Activated CD4-positive, alpha-beta T cell treated with anti-CD3 and anti-CD28 coated beads for 1 hour (primary cell): ENCODE measurements around the gene CDK15.

Experiments
- DNase-seq: peaks from one replicate; pipeline ENCODE4 v3.0.0-alpha.2; 2020

CDK15 gene

GRCh38 chr2:201916565-201916964 is 110.2 kb downstream of the CDK15 start:
- DNase-seq: no peak

- no peak for DNase-seq
Observed at GRCh38 chr2:201918616-201919307, 112.4 kb downstream of the CDK15 start.

GRCh38 chr2:201919308-201919634 is 112.9 kb downstream of the CDK15 start:
- no peak for DNase-seq

- no peak for DNase-seq
Observed at GRCh38 chr2:201923436-201924328, 117.3 kb downstream of the CDK15 start.

- no peak for DNase-seq
Observed at GRCh38 chr2:201924453-201924852, 118.1 kb downstream of the CDK15 start.

GRCh38 chr2:201925056-201925455 is 118.7 kb downstream of the CDK15 start:
- no peak for DNase-seq

GRCh38 chr2:201926067-201926466 is 119.7 kb downstream of the CDK15 start:
- DNase-seq: no peak

- no peak for DNase-seq
Observed at GRCh38 chr2:201928363-201928762, 122.0 kb downstream of the CDK15 start.

GRCh38 chr2:201929281-201930026 is 123.1 kb downstream of the CDK15 start:
- no peak for DNase-seq

GRCh38 chr2:201930043-201930442 is 123.7 kb downstream of the CDK15 start:
- no peak for DNase-seq

- DNase-seq: no peak
Observed at GRCh38 chr2:201930831-201931230, 124.5 kb downstream of the CDK15 start.

GRCh38 chr2:201931475-201931874 is 125.1 kb downstream of the CDK15 start:
- no peak for DNase-seq

- no peak for DNase-seq
Observed at GRCh38 chr2:201931951-201932350, 125.6 kb downstream of the CDK15 start.

- no peak for DNase-seq
Observed at GRCh38 chr2:201932511-201932910, 126.2 kb downstream of the CDK15 start.

GRCh38 chr2:201933792-201934237 is 127.5 kb downstream of the CDK15 start:
- DNase-seq: no peak

- DNase-seq: no peak
Observed at GRCh38 chr2:201936817-201937216, 130.5 kb downstream of the CDK15 start.

GRCh38 chr2:201937343-201937742 is 131.0 kb downstream of the CDK15 start:
- no peak for DNase-seq

GRCh38 chr2:201938156-201938775 is 131.9 kb downstream of the CDK15 start:
- DNase-seq: no peak

GRCh38 chr2:201938781-201939180 is 132.4 kb downstream of the CDK15 start:
- DNase-seq: no peak

- DNase-seq: no peak
Observed at GRCh38 chr2:201939453-201939941, 133.2 kb downstream of the CDK15 start.

GRCh38 chr2:201942531-201942930 is 136.2 kb downstream of the CDK15 start:
- no peak for DNase-seq
